ENCODE measurements around the gene RHEB.

Gene RHEB

DNA sequence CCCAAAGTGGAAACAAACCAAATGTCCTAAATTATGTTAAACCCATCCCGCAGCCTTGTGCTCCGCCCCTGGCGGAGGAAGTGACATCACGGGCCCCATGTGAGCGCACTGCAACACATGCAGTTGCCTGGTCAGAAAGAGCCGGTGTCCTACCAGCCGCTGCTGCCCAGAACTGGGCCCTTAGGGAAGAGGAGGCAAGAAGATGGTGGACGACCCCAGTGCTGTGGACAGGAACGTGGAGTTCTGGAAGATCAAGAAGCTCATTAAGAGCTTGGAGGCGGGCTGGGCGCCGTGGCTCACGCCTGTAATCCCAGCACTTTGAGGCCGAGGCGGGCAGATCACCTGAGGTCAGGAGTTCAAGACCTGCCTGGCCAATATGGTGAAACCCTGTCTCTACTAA lies 18.0 kb downstream of the RHEB start:
- no peak for DNase-seq

DNA sequence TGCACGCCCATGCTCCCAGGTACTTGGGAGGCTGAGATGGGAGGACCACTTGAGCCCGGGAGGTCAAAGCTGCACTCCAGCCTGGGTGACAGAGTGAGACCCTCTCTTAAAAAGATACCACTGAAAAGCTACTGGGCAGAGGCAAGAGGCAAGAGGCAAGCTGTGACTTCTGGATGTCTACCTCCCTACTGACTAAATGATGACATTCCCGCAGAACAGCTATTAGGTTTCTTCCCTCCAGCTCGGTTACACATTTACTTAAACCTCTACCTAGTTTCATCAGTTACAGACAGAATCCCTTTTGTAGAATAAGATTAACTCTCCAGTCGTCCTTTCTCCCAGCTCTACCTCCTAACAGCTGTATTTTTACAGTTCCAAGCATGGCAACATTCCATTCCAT lies 21.2 kb downstream of the RHEB start:
- no peak for DNase-seq

DNA sequence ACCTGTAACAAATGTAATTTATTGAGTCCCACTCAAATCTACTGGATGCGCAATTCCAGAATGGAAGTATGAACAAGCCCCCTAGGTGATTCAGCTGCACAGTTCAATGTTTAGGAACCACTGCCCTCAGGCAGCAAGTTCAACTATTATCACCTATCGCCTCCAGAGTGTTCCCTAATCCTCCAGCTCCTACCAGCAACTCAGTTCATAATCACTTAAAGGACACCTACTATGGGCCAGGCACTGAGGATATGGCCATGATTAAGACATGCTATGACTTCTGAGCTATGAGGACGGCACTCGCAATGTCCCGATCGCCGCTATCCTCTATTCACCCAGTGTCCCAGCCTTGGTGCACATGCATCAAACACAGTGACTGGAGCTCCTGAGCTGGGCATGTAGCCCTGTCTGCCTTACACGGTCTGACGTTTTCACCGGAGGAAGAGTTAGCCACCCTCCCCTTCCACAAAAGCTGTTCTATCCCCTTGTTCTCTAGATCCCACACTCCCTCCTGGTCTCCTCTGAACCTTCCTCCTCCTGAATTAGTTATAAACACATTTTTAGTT lies 22.3 kb downstream of the RHEB start:
- DNase-seq: no peak

DNA sequence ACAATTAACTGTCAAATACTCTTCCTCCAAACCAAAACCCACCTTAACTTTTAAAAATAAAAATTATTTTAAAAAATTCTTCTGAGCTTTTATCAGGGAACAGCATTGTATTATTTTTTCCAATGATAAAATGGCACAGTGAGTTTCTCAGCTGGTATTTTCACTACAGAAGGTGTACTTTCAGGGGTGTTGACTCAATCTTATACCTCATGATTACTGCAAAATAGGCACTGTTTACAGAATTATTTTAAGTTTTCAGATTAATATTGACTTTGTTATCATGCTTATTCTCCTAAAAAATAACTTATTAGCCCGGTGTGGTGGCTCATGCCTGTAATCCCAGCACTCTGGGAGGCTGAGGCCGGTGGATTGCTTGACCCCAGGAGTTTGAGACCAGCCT lies 24.3 kb downstream of the RHEB start:
- no peak for DNase-seq

DNA sequence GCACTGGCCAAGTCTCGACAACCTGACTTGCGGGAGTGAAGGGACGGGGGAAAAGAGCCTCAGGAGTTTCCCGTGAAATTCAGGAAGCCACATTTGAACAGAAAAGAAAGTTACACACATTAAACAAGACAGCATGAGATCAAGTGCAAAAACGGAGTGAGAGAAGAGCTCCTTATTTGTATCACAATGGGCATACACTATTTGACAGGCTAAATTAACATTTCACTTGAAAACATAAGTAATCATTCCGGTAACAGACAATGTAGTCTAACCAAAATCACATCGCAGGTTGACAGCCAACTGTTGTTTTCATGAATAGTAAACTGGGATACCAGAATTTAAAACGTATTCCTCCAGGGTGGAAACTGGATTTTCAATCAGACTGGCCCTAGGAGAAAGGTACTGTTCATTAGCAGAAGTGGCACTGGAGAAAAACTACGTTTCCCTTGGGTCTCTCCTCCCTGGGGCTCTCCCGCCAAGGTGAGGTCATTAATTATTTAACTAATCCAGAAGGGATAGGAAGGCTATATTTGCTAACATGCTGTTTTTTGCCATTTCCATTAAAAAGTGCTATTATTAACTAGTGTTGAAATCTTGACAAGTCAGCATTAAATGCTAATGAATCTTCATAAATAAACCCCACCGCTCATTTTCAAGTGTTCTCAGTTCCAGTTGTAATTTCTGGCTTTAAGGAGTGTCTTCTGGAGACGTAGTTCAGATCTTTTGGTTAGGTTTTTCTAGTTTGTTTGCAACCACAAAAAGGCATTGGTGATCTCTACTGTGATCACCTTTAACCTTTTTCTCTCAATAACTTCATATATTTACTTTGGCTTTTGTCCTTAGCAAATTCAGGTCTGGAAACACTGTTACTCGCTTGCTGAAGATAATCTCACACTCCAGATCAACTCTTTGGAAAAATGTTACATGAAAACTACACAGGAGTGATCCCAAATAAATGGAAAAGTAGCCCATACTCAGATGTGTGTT lies 25.1 kb downstream of the RHEB start:
- no peak for DNase-seq

DNA sequence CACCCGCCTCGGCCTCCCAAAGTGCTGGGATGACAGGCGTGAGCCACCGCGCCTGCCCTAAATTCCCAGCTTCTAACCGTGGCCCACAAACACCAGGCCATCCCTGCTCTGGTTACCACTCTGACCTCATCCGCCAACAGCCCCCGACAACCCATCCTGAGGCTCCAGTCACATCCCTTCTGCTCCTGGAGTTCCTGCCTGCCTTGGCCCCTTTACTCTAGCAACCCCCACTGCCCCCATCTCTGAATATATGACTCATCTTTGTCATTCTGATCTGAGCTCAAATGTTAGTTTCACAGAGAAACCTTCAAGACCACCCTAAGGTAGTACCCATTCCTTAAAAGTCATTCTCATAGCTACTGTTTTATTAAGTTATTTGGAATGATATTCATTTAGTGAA lies 26.6 kb downstream of the RHEB start:
- no peak for DNase-seq

DNA sequence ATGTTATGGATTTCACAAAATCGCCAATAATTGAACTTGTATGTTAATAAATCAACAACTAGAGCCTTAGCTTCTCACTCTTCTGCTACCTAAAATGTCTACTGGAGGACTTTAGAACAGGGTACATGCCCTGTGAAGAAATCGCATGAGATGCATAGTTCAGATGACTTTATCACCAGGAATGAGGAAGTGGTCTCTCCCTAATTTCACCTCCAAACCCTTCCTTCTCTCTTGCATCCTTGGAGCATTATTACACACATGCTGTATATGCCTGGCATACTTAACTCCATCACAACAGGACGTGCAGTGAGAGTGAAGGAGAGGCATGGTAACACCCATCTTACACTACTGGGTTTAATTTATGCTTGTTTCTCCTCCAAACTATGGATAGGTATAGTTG lies 27.8 kb downstream of the RHEB start:
- DNase-seq: no peak

DNA sequence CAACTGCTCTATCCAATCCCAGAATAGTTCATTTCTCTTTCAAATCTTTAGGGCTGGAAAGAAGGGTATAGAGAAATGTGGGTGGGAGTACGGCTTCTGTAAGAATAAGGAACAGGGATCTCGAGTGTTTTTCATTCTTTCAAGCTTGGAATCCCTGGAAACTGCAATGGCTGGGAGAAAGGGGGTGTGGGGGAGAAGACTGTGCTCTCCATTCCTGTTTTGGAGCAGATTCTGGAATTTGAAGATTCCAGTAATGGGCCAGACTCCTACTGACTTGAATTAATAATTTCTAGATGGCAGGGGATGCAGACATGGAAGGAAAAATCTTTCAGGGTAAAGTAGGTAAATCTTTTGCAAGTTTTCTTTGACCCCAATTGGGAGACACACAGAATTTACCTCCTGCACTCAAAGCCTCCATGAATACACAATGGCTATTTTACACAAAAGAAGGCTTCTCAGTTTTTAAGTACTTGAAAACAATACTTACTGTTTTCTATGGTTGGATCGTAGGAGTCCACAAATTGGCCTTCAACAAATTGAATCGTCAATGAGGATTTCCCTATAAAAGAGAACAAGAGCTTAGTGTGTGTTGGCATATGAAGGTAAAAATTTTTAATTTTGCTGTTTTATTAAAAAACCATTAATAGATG lies 29.1 kb downstream of the RHEB start:
- DNase-seq: no peak

DNA sequence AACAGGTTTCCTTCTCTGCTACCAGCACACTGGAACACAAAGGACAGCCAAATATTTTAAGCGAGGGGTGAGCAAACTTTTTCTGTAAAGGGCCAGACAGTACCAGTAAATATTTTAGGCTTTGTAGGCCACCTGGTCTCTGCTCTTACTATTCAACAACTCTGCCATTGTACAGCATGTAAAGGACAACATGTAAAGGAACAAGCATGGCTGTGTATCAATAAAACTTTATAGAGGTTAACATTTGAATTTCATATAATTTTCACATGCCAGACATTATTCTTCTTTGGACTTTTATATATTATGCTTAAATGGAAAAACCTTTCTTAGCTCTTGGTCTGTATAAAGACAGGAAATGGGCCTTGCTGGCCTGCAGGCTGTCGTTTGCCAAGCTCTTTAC lies 30.2 kb downstream of the RHEB start:
- DNase-seq: no peak

DNA sequence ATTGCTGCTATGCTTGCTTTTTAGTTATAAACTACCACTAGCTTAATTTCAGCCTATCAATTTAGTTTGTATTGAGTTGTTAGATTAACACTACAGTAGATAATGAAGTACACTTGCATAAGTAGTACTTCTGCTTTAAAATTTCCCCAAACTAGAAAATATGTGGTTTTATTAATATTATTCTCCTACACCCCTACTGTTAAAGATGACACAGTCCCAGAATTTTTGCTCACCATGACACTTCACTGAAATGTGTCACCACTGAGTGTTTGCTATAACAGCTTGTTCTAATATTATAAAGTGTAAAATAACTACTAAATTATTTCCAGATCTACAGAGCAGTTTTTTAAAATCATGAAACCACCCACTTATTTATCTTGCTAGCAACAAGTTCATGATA lies 31.6 kb downstream of the RHEB start:
- DNase-seq: no peak

DNA sequence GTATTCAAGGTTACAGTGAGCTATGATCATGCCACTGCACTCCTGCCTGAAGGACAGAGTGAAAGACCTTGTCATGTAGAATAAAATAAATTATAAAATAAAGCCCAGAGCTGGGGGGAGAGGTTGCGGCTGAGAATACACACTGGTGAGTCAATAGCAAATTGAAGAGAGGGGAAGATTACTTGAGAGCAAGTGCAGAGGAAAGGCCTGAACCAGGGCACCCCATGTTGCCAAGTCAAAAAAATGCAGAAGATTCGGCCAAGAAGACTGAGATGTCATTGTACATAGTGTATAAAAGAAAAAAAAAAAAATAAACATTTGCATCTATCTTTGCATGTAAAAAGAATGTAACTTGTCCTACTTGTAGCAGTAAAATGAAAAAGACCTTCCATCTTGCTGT lies 32.5 kb downstream of the RHEB start:
- DNase-seq: no peak

DNA sequence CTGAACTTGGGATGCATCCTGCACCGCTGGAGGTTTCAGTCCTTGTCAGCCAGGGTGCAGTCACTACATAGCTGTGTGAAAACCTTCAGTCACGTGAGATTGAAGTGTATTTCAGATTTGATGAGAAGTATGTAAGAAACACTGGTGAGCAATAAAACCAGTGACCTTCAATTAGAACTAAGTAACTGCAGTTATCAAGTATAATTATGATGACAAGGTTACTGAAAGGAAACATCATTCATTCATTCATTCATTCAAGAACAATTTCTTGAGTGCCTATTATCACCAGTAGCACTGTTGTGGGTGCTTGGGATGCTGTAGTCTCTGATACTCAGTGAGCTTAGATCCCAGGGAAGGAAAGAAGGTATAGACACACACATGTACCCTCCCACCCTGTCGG lies 33.6 kb downstream of the RHEB start:
- DNase-seq: no peak

DNA sequence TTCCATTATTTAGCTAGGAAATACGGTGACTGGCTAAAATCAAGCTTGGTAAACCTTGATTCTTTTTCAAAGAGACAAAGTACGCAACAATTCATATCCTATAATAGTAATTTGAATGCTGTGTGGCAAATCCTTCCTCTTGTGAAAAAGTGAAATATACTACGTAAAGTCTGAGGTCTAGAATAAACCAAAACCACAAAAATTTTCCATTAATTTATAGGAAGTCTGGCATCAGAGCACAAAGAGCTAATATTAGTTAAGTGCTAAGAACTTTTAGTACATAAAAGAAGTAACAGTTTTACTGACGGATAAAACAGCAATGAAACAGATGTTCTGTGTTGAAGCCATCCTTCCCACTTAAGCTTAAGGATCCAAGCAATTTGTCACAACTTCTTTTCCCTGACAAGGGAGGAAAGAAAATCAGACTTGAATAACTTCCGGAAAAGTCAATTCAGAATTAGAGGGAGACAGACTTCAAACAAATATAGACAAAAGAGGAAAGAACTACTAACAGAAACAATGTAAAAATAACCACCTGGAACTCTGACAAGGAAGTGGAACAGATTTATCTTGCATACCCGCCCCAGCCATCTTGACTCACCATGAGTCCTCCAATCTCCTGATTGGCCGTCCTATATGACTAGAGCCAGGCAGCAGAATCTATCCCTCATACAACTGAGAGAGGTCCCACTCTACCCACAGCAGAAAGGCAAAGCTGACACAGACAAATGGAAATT lies 34.6 kb downstream of the RHEB start:
- no peak for DNase-seq

DNA sequence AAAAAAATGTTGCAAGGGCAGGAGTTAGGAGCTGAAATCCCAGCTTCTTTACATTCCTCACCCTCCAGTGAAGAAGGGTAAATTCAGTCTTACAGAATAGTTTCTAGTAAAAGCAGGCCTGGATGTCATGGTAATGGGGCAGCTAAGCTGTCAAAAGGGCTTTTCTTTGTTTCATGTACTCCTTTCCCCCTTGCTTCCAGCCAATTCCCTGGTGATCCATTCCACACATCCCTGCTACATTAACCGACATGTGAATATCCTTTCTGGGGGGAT lies 36.0 kb downstream of the RHEB start:
- no peak for DNase-seq

DNA sequence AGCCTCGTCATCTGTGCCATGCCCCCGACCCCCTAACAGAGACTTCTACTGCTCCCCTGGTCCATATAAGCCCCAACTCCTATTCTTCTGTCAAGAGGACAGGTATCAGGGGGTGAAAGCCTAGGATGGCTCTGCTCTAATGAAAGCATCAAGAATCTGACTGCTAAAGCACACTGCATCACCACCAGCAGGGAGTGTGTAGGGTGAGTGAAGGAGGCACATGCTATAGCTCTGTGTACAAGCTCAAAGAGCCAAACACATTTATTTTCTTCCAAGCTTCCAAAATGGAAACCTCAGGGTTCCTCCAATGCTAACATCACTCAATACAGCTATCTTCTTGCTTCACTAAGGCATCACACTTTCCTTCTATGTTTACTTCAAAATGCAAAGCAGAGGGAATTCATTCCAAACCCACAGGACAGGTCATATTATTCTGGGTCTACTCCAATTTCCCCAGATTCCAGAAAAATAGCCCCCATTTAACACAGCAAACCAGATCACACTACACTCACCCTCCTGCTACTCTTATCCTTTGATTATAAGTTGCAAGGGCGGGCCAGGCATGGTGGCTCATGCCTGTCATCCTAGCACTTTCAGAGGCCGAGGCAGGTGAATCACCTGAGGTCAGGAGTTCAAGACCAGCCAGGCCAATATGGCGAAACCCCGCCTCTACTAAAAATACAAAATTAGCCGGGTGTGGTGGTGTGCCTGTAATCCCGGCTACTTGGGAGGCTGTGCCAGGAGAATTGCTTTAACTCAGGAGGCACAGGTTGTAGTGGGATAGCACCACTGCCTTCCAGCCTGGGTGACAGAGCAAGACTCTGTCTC lies 36.6 kb downstream of the RHEB start:
- no peak for DNase-seq

DNA sequence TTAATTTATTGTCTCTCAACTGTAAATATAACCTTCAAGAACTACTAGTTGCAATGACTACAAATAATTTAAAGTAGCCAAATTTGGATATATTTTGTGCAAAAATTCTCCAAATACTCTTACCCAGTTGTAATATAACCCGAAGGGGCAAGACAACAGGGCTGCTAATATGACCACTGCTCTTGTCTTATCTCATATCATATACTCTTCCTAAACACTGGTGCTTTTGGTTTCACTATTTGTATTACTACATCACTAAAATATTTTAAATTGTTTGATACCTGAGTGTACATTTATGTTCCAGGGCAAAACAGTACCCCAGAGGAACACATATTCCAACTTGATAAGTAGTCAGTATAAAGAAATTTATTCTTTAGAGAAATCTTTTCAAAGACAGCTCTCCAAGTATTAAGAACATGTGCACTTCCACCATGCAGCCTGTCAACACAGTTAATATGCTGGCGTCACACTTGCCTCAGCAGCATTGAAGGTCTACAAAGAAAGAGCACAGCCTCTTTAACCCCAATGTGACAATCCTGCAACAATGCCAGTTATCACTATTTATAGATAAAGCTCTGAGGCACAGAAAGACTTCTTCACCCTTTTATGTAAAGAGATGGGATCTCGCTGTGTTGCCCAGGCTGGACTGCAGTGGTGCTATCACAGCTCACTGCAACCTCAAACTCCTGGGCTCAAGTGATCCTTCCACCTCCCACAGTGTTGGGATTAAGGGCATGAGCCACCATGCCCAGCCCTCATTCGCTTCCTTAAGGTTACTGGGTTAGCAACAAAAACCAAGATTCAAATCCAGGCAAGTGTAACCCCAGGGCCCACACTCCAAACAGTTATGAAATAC lies 37.8 kb downstream of the RHEB start:
- no peak for DNase-seq

DNA sequence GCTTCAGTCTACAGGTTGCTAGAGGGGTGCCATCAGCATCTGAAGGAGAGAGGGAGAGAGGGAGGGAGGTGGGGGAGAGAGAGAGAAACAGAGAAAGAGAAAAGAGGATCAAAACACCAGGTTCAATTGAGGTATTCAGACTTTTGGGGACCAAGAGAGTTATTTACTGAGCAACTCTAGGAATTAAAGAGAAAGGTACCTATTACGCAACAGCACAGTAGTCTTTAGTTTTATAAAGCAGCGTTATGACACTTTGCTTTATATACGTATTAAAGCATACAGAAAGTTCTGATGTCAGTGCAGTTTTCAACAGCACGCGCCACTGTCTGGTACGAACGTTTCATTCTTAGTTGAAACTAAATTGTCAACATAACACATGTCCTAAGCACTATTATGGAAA lies 41.8 kb downstream of the RHEB start:
- DNase-seq: no peak

DNA sequence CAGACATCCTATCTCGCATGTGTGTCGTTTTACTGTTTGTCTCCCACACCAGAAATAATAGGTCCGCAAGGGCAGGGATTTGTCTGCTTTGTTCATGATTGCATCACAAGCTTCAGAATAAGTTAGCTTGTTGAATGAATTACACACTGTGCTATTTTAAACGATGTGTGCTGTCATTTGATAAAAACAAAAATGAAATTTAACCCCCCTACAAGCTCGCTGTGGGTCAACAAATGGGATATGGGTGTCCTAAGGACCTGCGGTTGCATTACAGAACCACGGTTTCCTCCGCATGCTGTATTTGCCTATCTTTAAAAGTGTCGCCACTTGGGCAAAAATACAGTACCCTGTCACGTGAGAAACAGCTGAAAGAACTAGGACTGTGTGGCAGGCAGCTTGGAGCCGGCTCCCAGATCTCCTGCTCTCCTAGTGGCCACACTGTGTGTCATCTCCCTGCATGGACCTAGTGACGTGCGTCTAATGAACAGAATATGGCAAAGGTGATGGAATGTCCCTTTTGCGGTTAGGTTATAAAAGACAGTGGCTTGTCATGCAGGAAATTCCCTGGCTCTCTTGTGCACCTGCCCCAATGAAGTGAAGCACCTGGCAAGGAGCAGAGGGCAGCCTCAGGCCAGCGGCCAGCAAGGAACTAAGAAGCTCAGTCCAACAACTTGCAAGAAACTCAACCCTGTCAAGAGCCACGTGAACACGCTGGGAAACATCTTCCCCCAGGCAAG lies 46.9 kb downstream of the RHEB start:
- no peak for DNase-seq

DNA sequence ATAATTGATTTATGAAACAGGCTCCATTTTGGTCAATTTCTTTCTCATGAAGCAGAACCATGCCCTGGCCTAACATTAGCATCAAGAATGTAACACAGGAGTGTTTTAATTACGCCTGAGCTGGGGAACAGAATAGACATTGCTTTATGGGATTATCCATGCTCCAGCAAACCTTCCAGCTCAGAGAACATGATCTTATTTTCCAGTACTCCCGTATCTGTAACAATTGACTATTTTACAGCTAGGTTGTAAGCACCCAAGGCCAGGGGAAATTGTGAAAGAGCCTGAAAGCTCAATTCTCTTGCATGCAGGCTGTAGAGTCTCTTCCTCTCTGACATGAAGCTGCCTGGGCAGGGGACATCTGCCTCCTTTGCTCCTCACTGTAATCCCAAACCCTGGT lies 49.0 kb downstream of the RHEB start:
- DNase-seq: no peak

DNA sequence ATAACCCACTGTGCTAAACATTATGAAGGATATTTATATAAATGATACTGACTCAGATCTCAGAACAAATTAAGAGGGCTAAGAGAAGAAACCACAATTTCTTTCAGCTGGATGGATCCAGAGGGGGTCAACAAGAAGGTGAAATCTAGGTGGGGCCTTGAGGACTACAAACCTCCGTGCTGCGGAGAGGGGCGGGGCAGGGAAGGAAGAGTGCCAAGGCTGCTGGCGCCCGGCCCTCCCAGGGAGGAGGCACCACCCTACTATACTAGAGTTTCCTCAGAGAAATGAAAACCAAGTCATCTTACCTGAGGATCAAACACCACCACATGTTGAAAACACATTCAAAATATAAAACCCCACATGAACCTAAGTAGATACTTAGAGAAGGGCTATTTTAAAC lies 50.4 kb downstream of the RHEB start:
- no peak for DNase-seq
